Measurements from ENCODE around the gene EPG5.

EPG5 gene

GRCh38 chr18:45847119-45847518 lies 120.0 kb downstream of the EPG5 start:
- H3K9ac ChIP-seq = no peak overlapping the region
- H4K20me1 ChIP-seq = peaks cover 0 to 38% (median 4%) of the 10 kb centered on the region in 11 experiments; a peak in 11 of 22 replicates
- no peak overlapping the region for H3K4me3 ChIP-seq
- no peaks in the 10 kb centered on the region for H3K9me3 ChIP-seq (replicated peaks in 1 of 11)
- H3K27ac ChIP-seq = no peak overlapping the region
- TF ChIP-seq Cebpa-rat (IDR thresholded peaks at IDR 0.05) = no peak
- H3K36me3 ChIP-seq = peaks cover 4 to 36% (median 14%) of the 10 kb centered on the region in 11 experiments; a peak in 19 of 22 replicates
- peaks cover 7 to 33% (median 23%) of the 10 kb centered on the region in 10 experiments; a peak in 17 of 20 replicates for H3K4me1 ChIP-seq
- H3K4me2 ChIP-seq = peak overlapping the region in 3 of 11 experiments; percentile 5 to 26 (median 21); a peak in 3 of 22 replicates
- H3K27me3 ChIP-seq = peaks cover 0 to 17% (median 6%) of the 10 kb centered on the region in 11 experiments; a peak in 9 of 22 replicates

DNA sequence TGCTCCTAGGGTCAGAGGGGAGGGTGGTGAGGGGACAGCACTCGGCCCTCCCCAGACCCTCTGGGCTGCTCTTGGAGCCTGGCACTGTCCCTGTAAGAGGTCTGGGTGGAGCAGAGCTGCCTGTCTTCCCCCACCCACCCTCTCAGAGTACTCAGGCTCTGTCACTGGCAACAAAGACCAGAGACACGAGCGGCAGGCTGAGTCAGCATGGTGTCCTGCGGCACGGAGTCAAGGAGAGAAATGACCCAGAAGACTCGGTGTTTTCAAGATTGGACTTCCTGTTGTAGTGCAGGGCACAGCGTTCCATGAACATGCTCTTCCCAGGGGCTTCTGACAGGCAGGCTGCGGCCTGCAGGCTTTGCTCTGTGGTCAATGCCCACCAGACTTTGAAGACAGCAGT lies 121.7 kb downstream of the EPG5 start:
- TF ChIP-seq Cebpa-rat (IDR thresholded peaks at IDR 0.05) = no peak
- Histone ChIP-seq H4K20me1 (peaks cover 0 to 24% (median 4%) of the 10 kb centered on the region in 11 experiments; a peak in 8 of 22 replicates), H3K4me3 (no peak overlapping the region), H3K9ac (no peak overlapping the region), H3K9me3 (replicated peaks in 1 of 11) (no peaks in the 10 kb centered on the region), H3K36me3 (peaks cover 0 to 22% (median 0%) of the 10 kb centered on the region in 11 experiments; a peak in 6 of 22 replicates), H3K27me3 (0 out of 22 replicates have a peak, but pooled peaks cover 0 to 4% (median 0%) of the 10 kb centered on the region in 11 experiments), H3K27ac (no peak overlapping the region), H3K4me2 (no peak overlapping the region), H3K4me1 (peaks cover 7 to 36% (median 22%) of the 10 kb centered on the region in 10 experiments; a peak in 17 of 20 replicates)

GRCh38 chr18:45844938-45845337 lies 122.2 kb downstream of the EPG5 start:
- H3K27ac ChIP-seq = no peak overlapping the region
- TF ChIP-seq Cebpa-rat (IDR thresholded peaks at IDR 0.05) = no peak
- peaks cover 0 to 18% (median 0%) of the 10 kb centered on the region in 11 experiments; a peak in 6 of 22 replicates for H3K36me3 ChIP-seq
- H3K4me3 ChIP-seq = no peak overlapping the region
- H3K9me3 ChIP-seq (replicated peaks in 1 of 11) = no peaks in the 10 kb centered on the region
- H3K4me2 ChIP-seq = no peak overlapping the region
- H3K4me1 ChIP-seq = peaks cover 7 to 34% (median 21%) of the 10 kb centered on the region in 10 experiments; a peak in 17 of 20 replicates
- 0 out of 22 replicates have a peak, but pooled peaks cover 0 to 4% (median 0%) of the 10 kb centered on the region in 11 experiments for H3K27me3 ChIP-seq
- peaks cover 0 to 19% (median 3%) of the 10 kb centered on the region in 11 experiments; a peak in 8 of 22 replicates for H4K20me1 ChIP-seq
- no peak overlapping the region for H3K9ac ChIP-seq

DNA sequence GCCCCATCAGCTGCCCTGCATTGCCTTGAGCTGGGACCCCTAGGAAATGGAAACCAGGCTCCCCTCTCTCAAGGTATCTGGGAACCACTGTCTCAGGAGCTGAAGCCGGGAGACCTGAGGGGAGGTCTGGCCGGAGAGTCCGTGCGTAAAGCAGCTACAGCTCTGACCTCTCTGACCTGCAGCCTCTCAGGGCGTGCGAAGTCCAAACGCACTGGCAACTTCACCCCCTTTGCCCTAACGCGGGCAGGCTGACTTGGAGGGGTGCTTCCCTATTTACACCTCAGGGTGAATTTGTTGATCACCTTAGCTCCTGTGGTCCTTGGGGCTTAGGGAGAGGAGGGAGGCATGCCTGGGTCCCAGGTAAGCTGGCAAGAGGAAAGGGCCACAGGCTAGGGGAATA lies 124.1 kb downstream of the EPG5 start:
- H3K4me1 ChIP-seq = peaks cover 7 to 25% (median 15%) of the 10 kb centered on the region in 10 experiments; a peak in 14 of 20 replicates

DNA sequence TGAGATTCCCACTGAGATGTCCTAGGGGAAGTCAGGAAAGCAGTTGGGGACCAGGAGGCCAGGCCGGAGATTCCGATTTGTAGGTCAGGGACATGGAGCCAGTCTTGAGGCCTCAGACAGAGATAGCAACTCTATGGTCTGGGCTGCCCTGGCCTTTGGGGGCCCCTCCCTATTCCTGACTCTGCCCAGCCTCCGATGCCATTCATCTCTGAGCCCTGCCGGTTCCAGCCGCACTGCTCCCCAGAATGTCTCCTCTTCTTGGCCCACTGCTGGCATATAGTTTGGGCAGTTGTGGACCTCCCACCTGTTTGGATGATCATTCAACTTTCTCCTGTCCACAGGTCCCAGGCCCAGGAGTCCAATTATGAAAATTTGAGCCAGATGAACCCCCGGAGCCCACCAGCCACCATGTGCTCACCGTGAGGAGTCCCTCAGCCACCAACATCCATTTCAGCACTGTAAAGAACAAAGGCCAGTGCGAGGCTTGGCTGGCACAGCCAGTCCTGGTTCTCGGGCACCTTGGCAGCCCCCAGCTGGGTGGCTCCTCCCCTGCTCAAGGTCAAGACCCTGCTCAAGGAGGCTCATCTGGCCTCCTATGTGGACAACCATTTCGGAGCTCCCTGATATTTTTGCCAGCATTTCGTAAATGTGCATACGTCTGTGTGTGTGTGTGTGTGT lies 125.2 kb downstream of the EPG5 start:
- H3K4me1 ChIP-seq = peaks cover 7 to 22% (median 15%) of the 10 kb centered on the region in 10 experiments; a peak in 14 of 20 replicates
- H3K9me3 ChIP-seq (replicated peaks in 1 of 11) = peaks cover 11 to 24% (median 21%) of the 10 kb centered on the region in 11 experiments; a peak in 21 of 22 replicates
- peaks cover 0 to 6% (median 0%) of the 10 kb centered on the region in 11 experiments; a peak in 1 of 22 replicates for H4K20me1 ChIP-seq
- H3K27ac ChIP-seq = no peak overlapping the region
- H3K9ac ChIP-seq = no peak overlapping the region
- no peak for TF ChIP-seq Cebpa-rat (IDR thresholded peaks at IDR 0.05)
- H3K4me3 ChIP-seq = no peak overlapping the region
- peak overlapping the region in 4 of 11 experiments; percentile 29 to 66 (median 42); a peak in 3 of 22 replicates for H3K4me2 ChIP-seq
- H3K36me3 ChIP-seq = no peaks in the 10 kb centered on the region; a peak in 1 of 22 replicates
- H3K27me3 ChIP-seq = peaks cover 0 to 24% (median 10%) of the 10 kb centered on the region in 11 experiments; a peak in 14 of 22 replicates

More for the DNA sequence above, 124.1 kb downstream of the EPG5 start:
- Histone ChIP-seq H3K27me3 (peaks cover 0 to 13% (median 6%) of the 10 kb centered on the region in 11 experiments; a peak in 13 of 22 replicates), H3K4me2 (peak overlapping the region in 2 of 11 experiments; percentile 8 to 28; a peak in 1 of 22 replicates), H3K4me3 (no peak overlapping the region), H3K36me3 (no peaks in the 10 kb centered on the region; a peak in 1 of 22 replicates), H3K27ac (no peak overlapping the region), H3K9ac (no peak overlapping the region), H3K9me3 (replicated peaks in 1 of 11) (peaks cover 9 to 14% (median 11%) of the 10 kb centered on the region in 11 experiments; a peak in 21 of 22 replicates), H4K20me1 (peaks cover 0 to 6% (median 0%) of the 10 kb centered on the region in 11 experiments; a peak in 2 of 22 replicates)
- no peak for TF ChIP-seq Cebpa-rat (IDR thresholded peaks at IDR 0.05)

- Histone ChIP-seq H3K36me3 (no peaks in the 10 kb centered on the region; a peak in 1 of 22 replicates), H4K20me1 (peaks cover 0 to 6% (median 0%) of the 10 kb centered on the region in 11 experiments; a peak in 2 of 22 replicates), H3K9ac (no peak overlapping the region), H3K27ac (no peak overlapping the region), H3K4me1 (peaks cover 7 to 20% (median 15%) of the 10 kb centered on the region in 10 experiments; a peak in 14 of 20 replicates), H3K4me2 (peak overlapping the region in 8 of 11 experiments; percentile 26 to 66 (median 48); a peak in 15 of 22 replicates), H3K9me3 (replicated peaks in 1 of 11) (peaks cover 11 to 24% (median 21%) of the 10 kb centered on the region in 11 experiments; a peak in 21 of 22 replicates), H3K27me3 (peaks cover 0 to 24% (median 10%) of the 10 kb centered on the region in 11 experiments; a peak in 14 of 22 replicates), H3K4me3 (no peak overlapping the region)
- no peak for TF ChIP-seq Cebpa-rat (IDR thresholded peaks at IDR 0.05)
These were observed 125.9 kb downstream of the EPG5 start for GRCh38 chr18:45841060-45841764.

GRCh38 chr18:45839414-45840395 lies 127.4 kb downstream of the EPG5 start:
- Histone ChIP-seq H4K20me1 (peaks cover 0 to 6% (median 0%) of the 10 kb centered on the region in 11 experiments; a peak in 4 of 22 replicates), H3K9me3 (replicated peaks in 1 of 11) (peaks cover 11 to 24% (median 21%) of the 10 kb centered on the region in 11 experiments; a peak in 21 of 22 replicates), H3K4me1 (peaks cover 7 to 20% (median 15%) of the 10 kb centered on the region in 10 experiments; a peak in 14 of 20 replicates), H3K4me3 (no peak overlapping the region), H3K27me3 (peaks cover 0 to 24% (median 10%) of the 10 kb centered on the region in 11 experiments; a peak in 14 of 22 replicates), H3K36me3 (no peaks in the 10 kb centered on the region), H3K9ac (no peak overlapping the region), H3K4me2 (peak overlapping the region in 5 of 11 experiments; percentile 30 to 66 (median 54); a peak in 6 of 22 replicates), H3K27ac (no peak overlapping the region)
- no peak for TF ChIP-seq Cebpa-rat (IDR thresholded peaks at IDR 0.05)

Data from BLaER1 treated with 17β-estradiol and CSF1 and Interleukin-3, amounts not matched to agents 10 nM and 100 nM (cell line).